Duodenal mucosa (tissue), 2 donors: ENCODE data around the gene SLC9C1.

Experiments used
- H3K27ac ChIP-seq: one replicate; pipeline ENCODE4 v1.7.0; 2013; ENCODE audit warnings: low read depth, low read length
- H3K27me3 ChIP-seq, 2 donors: one replicate each; pipeline ENCODE4 v1.7.0; 2013; ENCODE audit warnings: low read length in 2 of 2, control low read depth in 1 of 2; ENCODE audit not compliant: insufficient read depth in 2 of 2, control insufficient read depth in 1 of 2
- H3K36me3 ChIP-seq, 2 donors: one replicate each; pipeline ENCODE4 v1.7.0; 2013; ENCODE audit warnings: low read length in 2 of 2, control low read depth in 1 of 2; ENCODE audit not compliant: insufficient read depth in 2 of 2, control insufficient read depth in 1 of 2
- H3K4me1 ChIP-seq, 2 donors: one replicate each; pipeline ENCODE4 v1.7.0; 2013; ENCODE audit warnings: low read length in 2 of 2, control low read depth in 1 of 2; ENCODE audit not compliant: insufficient read depth in 2 of 2, control insufficient read depth in 1 of 2
- H3K4me3 ChIP-seq, 2 donors: one replicate each; pipeline ENCODE4 v1.7.0; 2013; ENCODE audit warnings: low read length in 2 of 2, low read depth in 1 of 2
- H3K9ac ChIP-seq, 2 donors: one replicate each; pipeline ENCODE4 v1.7.0; 2013; ENCODE audit warnings: low read length in 2 of 2, low read depth in 1 of 2
- H3K9me3 ChIP-seq, 2 donors: one replicate each; pipeline ENCODE4 v1.7.0; 2013; ENCODE audit warnings: low read length in 2 of 2, control low read depth in 1 of 2; ENCODE audit not compliant: control insufficient read depth in 1 of 2

SLC9C1 gene

DNA sequence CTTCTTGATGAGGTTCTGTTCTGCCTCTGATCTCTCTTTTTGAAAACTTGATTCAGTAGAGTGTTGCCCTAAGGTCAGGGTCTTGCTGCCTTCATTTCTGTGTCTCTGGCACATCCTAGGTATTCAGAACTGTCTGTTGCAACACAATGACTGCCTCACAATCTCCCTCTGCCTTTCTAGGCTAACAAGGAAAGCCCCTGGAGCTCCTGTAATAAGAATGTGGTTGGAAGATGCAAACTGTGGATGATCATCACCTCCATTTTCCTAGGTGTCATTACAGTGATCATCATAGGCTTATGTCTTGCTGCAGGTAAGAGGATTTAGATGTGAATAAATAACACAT, 200.9 kb downstream of the SLC9C1 start:
- Histone ChIP-seq H3K36me3 (no peaks in the 10 kb centered on the region), H3K27ac (no peak overlapping the region), H3K4me1 (peaks cover 8 to 30% of the 10 kb centered on the region in 2 donors), H3K9ac (no peak overlapping the region), H3K9me3 (no peaks in the 10 kb centered on the region), H3K4me3 (no peak overlapping the region), H3K27me3 (no peaks in the 10 kb centered on the region)

DNA sequence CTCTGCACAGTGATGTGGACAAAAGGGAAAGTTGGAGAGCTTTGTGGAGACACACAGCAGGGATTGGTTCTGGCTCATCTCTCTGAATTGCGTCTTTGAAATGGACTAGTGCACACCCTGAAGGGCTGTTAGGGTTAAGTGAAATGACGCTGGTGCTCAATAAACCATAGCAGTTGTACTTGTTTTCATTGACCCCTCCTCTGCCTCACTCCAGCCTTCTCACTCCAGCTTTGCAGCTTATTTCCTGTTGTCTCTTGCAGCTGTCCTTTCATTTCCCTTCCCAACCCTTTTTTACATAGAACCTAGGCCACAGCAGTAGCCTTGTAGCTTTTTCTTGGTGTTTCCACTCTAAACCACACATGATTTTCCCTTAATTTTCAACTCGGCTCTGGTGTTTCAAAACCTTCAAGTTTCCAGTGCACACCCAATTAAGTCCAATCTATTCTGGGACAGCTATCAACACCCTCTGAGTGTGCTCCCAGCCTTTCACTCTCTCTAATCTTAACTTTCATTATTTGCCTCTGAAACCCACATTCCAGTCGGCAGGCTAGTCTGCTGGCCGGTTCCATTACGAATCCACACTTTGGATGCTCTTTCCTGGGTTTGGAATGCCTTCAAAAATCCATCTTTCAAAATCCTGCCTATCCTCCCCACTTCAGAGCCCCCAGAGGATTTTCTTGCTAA, 201.4 kb downstream of the SLC9C1 start:
- Histone ChIP-seq H3K27ac (no peak overlapping the region), H3K9me3 (no peaks in the 10 kb centered on the region), H3K4me1 (peaks cover 8 to 29% of the 10 kb centered on the region in 2 donors), H3K36me3 (no peaks in the 10 kb centered on the region), H3K9ac (no peak overlapping the region), H3K27me3 (no peaks in the 10 kb centered on the region), H3K4me3 (no peak overlapping the region)

DNA sequence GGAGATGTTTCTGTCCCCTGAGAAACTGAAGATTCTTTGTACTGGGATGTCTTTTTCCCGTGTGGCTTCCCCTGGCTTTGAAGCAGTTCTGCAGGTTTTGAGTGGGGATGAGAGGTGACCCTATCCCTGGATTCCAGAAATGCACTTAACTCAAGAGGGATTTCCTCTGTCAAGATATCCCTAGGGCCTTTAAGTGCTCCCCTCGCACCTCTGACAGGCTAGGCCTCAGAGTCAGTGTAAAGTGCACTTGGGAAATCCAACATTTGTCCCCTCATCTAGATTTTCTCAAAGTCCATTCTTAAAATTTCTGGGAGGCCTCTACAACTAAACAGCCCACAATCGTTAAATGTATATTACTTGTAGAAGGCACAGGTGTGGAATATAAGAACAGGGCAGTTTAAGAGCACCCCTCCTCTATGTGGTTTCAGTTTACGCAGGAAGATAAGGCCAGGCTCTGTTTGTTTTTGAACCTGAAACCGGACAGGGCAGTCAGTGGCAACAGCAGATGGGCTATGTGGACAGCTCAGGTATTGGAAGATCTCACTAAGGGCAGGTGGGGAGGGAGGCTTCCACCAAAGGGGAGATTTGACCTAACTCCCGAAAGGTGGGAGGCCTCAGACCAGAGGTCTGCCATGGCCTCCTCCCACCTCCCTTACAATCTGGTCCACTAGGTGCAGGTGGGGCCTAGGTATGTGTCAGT, 203.0 kb downstream of the SLC9C1 start:
- Histone ChIP-seq H3K4me1 (peaks cover 14 to 24% of the 10 kb centered on the region in 2 donors), H3K27ac (no peak overlapping the region), H3K4me3 (no peak overlapping the region), H3K9me3 (no peaks in the 10 kb centered on the region), H3K36me3 (no peaks in the 10 kb centered on the region), H3K27me3 (no peaks in the 10 kb centered on the region), H3K9ac (no peak overlapping the region)
